GM20431 (cell line): Measurements from ENCODE around the gene IQSEC1.

Experiments
- in situ Hi-C: fragments of 300-500 bp; cut with MseI, MboI; formaldehyde crosslinking; loops from one replicate; pipeline ENCODE4 v1.15.0; 2020; ENCODE audit warnings: low sequenced_read_pairs; ENCODE audit not compliant: unreplicated experiment

Gene IQSEC1

DNA sequence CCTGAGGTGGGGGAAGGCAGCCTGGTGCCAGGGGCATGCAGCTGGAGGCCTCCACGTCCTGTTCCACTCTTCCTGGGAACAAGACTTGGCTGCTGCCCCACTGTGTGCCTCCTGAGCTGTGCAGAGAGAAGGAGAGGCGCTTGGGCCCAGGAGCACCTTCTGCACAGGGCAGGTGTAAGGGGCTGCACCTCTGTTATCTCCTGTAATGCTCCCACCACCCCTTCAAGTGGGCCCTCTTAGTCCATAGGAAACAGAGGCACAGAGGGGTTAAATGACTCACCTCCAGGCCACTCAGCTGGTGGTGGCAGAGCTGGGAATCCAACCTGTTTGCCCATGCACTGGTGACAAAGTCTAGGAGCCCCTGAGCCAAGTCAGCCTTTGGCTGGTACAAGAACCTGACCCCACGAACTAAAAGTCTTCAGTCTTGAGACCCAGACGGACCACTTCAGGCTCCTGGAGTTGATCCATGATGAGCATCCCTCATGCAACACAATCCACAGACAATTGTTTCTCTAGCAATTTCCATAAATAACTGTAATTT is 93.2 kb downstream of the IQSEC1 start:
- in situ Hi-C loops, result no loop called here

GRCh38 chr3:12979151-12979946 is 93.9 kb downstream of the IQSEC1 start:
- in situ Hi-C loops, result no loop called here

DNA sequence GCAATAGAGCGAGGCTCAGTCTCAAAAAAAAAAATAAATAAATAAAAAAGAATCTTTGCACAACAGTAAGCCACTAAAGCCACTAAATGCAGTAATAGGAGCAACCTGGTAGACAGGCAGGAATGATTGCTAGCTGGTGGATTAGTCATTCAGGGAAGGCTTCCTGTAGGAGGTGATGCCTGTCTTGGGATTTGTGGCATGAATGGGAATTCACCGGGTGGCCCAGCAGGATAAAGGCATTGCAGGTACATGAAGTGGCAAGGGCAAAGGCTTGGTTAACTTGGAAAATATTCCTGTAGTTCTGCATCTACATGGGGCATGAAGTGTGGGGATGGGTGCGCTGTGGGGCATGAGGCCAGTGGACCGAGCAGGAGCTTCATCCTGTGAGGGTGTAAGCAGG is 94.5 kb downstream of the IQSEC1 start:
- in situ Hi-C loops, result no loop called here

- in situ Hi-C loops, result no loop called here
Observed at GRCh38 chr3:12977117-12977808, 96.0 kb downstream of the IQSEC1 start.

- in situ Hi-C loops, result no loop called here
Observed at GRCh38 chr3:12975748-12976522, 97.3 kb downstream of the IQSEC1 start.

GRCh38 chr3:12974819-12975218 is 98.4 kb downstream of the IQSEC1 start:
- in situ Hi-C loops, result no loop called here

- in situ Hi-C loops, result no loop called here
Observed at GRCh38 chr3:12974334-12974733, 98.9 kb downstream of the IQSEC1 start.

DNA sequence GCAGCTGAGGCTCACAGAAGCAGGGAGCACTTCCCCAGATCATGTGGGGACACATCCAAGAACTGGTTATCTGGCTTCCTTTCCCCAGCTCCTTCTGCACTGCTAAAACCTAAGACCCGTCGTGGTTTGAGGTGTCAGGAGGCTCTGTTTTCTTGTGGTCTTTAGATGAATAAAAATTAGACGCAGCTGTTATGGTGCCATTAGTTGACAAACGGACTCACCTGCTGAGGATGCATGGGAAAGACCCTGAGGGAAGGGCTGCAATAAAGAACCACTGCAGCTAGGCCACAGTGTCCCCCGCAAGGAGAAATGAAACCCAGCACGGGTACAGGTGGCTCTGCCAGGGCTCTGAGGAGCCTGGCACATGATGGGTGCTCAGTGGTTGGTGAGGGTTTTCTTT is 99.4 kb downstream of the IQSEC1 start:
- in situ Hi-C loops, result no loop called here

DNA sequence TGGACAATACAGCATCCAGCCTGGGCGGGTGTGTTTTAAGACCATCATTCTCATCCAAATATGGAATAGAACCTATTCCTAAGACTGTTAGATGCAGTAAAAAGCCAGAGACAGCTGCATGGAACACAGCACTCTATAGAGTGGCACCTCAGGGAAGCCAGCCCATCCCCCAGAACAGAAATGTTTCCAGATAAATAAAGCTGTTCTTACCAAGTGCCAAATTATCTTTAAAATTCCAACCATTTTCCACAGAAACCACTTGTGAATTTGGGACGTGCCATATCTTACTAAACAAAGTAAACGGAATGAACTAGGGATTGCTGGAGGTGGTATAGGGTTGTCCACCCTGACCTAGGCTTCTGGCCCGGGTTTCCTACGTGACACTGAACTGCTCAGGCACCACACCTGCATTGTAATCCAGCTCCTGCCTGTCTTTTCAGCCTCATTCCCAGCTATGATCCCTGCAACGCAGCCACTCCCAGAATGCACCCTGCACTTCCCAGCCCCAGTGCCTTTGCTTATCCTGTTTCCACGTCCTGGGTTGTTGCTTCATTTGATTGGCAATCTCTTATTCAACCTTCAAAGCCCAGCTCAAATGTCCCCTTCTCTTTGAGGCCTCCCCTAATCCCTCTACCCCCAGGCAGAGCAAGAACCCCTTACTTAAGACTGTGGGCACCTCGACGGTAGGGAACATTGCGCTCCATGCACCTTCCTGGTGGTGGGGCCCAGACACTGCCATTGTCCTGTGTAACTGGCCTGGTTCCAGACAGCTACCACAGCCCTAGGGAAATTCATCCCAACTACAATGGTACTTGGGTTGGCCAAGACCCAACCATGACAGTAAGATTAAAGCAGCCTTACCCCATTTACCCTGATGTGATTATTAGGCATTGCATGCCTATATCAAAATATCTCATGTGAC is 100.2 kb downstream of the IQSEC1 start:
- in situ Hi-C loops, result no loop called here

DNA sequence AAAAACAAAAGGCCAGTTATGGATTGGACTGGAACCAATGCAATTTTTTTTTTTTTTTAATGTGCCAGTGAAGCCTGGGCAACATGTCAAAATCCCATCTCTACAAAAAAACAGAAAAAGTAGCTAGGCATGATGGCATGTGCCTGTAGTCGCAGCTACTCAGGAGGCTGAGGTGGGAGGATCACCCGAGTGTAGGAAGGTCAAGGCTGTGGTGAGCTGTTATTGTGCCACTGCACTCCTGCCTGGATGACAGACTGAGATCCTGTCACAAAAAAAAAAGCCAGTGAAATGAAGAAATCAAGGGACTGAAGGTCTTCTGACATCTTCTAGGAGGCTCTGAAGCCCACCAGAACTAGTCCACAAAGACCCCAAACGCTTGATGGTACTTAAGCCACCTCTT is 101.2 kb downstream of the IQSEC1 start:
- in situ Hi-C loops, result no loop called here

- in situ Hi-C loops, result no loop called here
Observed at GRCh38 chr3:12970684-12971083, 102.5 kb downstream of the IQSEC1 start.

DNA sequence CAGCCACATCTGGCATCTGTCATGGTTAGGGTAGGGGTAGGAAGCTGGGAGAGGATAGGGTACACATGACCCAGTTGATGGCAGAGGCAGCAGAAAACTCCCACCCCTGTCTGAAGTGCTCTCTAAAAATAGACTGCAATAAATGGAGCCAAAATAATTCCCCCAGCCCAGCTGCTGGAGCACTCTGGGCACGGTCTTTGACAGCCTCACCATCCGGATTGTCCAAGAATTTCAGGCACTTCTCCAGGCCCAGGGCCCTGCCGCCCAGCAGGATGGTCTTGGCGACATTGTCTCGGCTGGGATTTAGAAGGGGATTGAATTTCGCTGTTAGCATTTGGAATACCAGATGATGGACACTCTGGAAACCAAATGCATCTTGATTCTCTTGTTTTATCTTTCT is 103.7 kb downstream of the IQSEC1 start:
- in situ Hi-C loops, result no loop called here

DNA sequence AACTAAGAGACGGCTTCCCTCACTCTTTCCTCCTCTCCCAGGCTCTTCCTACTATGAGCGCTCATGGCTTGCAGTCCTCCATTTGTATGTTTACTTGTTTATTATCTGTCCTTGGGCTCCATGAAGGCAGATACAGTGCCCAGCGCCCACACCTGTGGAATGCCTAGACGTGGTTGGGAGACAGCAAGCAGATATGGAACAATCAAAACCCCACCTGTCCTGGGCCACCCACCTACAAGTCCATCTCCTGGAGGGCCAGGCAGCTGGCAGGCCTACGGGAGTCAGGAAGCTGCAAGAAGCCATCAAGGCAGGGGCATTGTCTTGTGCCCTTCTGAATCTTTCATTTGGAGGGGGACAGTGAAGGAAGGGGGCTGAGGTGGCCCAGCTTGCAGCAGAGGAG is 104.7 kb downstream of the IQSEC1 start:
- in situ Hi-C loops, result no loop called here

- in situ Hi-C loops, result no loop called here
Observed at GRCh38 chr3:12967606-12968351, 105.5 kb downstream of the IQSEC1 start.

DNA sequence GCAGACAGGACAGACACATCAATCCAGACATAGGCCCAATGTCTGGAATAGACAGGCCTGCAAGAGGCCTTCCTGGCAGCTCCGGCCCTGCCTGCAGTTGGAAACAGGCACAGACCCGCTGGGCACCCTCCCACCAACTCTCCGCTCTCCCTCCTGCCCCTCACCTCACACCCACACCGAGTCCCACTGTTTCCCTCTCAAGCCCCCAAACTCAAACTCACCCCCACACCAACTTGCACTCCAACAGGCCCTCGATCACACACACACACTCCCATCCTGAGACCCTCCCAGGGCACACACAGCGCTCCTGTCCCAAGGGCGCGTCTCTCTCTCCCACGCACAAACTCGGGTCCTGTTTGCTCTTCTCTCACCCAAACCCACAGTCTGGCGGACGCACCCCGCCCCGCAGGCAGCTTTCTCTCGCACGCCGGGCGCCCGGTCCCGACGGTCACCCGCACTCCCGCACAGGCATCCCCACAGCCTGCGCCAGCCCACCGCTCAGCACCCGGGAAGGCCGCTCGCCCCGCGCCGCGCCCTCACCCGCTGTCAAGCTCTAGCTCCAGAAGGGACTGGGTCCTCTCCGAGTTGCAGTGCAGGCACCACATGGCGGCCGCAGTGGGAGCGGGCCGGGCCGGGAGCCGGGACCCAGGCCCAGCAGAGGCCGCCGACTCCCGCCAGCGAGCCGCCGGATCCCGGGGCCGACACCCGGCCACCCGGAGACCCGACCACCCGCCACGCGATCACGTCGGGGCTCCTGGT is 106.2 kb downstream of the IQSEC1 start:
- in situ Hi-C loops, result no loop called here

DNA sequence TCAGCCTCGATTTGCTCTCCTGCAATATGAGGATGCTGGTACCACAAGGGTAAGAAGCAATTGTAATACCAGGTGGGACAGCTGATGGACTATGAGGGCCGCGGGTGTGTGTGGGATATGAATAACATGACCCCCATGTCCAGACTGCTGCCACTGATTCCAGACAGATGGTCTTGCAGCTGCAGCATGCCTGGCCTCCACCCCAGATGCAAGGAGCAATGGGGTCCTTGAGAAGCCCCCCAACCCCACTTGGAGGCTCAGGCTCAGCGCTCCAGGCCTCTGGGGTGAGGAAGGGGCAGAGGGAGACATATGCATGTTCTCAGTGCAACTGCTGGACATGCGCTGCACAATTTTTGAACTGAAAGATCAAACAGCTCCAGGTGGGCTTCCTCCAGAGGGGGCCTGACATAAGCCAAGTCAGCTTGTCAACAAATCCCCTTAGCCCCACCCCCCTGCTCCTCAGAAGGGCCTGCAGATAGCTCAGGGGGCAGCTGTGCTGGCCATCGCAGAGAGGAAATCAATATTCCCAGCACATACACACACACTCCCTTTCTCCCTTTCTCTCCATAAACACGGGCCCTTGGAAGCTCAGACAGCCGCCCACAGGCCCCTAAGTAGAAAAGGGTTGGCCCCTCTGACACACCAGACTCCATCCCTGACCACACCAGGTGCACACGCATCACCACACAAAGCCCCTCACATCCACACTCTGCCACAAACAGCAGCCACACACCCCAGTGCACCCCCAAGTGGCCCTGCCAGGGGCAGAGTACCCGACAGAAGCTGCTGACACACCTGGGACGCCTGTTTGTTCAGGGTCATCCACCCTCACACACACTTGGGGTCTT is 107.0 kb downstream of the IQSEC1 start:
- in situ Hi-C loops, result no loop called here
